HTR-8/SVneo (cell line): ENCODE data around the gene UNC93B1.

Experiments
- DNase-seq: peaks from one replicate; pipeline ENCODE4 v3.0.0; 2011; ENCODE audit warnings: low spot score, mixed read lengths; ENCODE audit not compliant: insufficient read length
- FAIRE-seq: peaks from 2 replicates; lab custom pipeline; 2011; peaks lifted over from hg19 to GRCh38; lab: Jason Lieb, UNC

Gene UNC93B1

GRCh38 chr11:68011051-68011943 is 7.4 kb upstream of the UNC93B1 start:
- no peak for DNase-seq
- no peak for FAIRE-seq

- DNase-seq = peak; percentile 90
- FAIRE-seq = peak; percentile 98
Observed at GRCh38 chr11:68010090-68011041, 6.5 kb upstream of the UNC93B1 start, which contains the start of gene ALDH3B1. Gene ALDH3B1 (plus strand): TSS chr11:68010327. CDS start chr11:68015298, 4,971 bp downstream.

DNA sequence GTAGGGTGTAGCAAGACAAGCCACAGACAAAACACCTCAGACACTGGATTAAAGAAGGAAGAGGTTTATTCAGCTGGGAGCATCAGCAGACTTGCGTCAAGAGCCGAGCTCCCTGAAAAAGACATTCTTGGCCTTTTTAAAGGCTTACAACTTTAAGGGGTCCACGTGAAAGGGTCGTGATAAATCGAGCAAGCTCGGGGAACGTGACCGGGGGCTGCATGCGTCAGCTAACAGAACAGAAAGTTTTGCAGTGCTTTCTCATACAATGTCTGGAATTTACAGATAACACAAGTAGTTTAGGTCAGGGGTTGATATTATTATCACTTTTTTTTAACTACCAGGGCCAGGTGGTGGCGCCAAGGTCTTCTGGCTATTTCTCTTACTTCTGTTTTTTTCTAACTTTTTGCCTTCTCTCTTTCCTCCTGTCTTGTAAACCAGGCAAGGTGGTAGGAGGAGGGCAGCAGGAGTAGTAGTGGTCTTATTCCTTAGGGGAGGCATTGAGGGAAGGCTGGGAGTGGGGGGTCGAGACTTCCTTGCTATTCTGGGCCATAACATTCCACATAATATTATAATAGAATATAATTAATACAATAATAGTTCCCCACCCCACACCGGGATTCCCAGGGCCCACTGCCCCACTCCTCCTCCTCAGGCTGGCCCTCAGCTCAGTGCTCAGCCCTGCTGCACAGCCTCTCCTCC is 5.6 kb upstream of the UNC93B1 start:
- FAIRE-seq (peak; percentile 4), DNase-seq (no peak)

- DNase-seq (no peak), FAIRE-seq (peak; percentile 89)
Observed at GRCh38 chr11:68008381-68009337, 4.8 kb upstream of the UNC93B1 start.

- peak; percentile 52 for FAIRE-seq
- DNase-seq = no peak
Observed at GRCh38 chr11:68007498-68008380, 3.8 kb upstream of the UNC93B1 start.

DNA sequence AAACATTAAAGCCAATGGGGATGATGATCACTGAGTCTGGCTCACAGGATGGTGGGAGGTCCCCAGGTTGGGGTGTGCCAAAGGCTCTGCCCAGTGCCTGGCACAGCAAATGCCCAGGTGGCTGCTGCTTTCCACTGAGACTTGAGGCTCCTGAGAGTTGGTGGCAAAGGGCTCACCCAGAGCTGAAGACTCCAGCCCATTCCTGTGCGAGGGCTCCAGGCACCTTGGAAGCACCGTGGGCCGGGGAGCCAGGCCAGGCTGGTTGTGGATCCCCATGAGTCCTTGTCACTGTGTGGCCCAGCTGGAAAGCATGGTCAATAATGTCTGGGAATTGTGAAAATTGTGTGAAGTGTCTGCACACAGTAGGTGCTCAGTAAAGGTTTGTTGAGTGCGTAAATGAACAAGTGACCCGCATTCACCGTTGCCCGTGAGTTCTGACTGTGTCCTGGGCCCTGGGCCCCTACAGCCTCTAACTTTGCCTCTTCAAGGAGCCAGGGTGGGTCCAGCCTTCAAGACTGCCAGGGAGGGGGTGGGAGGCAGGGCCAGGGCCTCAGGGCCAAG is 2.8 kb upstream of the UNC93B1 start:
- FAIRE-seq (peak; percentile 62), DNase-seq (no peak)

DNA sequence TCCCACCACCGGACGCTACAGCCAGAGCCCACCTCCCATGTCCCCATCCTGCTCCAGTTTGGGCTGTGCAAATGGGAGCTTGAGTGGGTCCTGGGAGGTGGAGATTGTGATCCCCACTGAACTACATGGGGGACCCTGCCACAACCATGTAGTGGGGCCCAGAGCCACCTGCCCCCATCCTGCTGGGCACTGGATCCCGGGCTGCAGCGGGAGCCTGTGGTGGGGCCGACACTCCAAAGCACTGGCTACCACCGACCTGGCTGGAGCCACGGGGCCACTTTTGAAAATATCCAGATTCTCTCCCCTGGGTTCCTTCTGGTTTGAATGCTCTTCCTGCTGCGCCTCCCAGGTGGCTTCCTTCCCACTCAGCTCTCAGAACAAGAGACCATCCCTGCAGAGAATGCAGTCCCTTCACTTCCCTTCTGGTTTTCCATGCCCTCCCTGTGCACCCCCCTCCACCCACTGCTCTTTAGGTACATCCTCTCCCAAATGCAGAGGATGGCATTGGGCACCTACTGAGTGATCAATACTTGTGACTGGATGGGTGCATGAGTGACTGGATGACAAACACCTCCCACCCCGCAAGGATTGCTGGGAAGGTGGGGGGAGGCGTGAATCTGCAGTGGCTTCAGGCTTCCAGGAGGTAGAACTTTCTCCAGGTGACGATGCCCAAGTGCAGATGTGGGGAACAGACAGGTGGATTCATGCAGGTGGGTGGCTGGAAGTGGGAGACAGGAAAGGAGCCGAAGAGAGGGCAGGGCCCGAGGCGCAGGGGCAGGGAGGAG is 846 bp upstream of the UNC93B1 start:
- DNase-seq (no peak), FAIRE-seq (peak; percentile 85)

DNA sequence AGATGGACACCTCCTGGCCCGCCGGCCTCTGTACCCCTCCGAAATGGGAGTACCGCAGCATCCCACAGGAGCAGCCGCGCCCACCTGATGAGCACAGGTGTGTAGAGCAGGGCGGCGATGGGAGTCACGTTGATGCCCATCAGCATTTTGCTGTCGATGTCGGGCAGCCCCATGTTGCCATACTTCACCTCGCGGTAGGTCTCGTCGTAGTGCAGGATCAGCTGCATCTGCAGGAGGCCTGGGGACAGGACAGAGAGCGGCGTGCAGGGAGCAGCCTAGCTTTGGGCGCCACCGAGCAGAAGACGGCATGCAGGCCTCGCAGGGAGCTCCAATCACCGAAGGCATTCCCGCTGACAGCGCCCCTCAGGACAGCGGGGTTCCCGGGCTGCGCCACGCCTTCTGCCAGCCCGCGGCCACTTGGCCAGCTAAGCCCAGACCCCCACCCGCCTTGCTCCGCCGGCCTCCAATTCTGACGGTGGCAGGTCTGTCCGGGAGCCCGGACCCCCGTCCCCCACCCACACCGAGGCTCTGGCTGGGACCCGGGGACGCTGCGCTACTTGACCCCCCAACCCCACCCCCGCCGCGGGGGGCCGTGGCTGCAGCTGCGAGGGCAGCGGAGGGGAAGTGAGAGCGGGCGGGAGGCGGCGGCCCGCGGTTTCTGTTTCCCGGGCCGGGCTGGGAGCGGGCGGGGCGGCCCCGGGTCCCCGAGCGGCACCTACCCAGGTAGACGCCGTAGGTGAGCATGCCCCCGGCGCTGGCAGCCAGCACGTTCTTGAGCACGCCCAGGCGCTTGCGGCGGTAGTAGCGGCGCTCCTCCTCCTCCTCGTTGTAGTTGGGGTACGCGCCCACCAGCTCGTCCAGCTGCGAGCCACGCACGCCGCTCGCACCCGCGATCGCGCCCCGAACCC is 705 bp downstream of the UNC93B1 start:
- peak; percentile 93 for FAIRE-seq
- no peak for DNase-seq

GRCh38 chr11:68002575-68002937 is 1.3 kb downstream of the UNC93B1 start:
- FAIRE-seq = no peak
- DNase-seq = no peak

GRCh38 chr11:67999704-68000103 is 4.2 kb downstream of the UNC93B1 start:
- DNase-seq (no peak), FAIRE-seq (no peak)

DNA sequence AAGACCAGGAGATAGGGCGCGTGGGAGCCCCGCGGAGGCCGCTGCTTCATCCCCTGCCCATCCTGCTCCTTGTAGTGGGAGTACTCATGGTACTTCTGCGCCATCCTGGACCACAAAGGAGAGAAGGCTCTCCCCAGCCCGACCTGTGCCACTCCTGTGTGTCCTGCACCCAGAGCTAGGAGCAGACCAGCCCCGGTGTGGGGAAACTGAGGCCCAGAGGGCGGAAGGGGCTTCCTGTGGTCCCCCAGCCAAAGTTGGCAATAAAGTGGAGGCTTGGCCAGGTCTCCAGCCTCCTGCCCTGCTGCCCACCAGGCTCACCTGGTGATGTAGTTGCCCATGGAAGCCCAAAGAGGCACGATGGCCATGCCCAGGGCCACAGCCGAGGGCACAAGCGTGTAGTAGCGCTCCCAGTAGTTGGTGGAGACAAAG is 4.7 kb downstream of the UNC93B1 start:
- DNase-seq (no peak), FAIRE-seq (no peak)

DNA sequence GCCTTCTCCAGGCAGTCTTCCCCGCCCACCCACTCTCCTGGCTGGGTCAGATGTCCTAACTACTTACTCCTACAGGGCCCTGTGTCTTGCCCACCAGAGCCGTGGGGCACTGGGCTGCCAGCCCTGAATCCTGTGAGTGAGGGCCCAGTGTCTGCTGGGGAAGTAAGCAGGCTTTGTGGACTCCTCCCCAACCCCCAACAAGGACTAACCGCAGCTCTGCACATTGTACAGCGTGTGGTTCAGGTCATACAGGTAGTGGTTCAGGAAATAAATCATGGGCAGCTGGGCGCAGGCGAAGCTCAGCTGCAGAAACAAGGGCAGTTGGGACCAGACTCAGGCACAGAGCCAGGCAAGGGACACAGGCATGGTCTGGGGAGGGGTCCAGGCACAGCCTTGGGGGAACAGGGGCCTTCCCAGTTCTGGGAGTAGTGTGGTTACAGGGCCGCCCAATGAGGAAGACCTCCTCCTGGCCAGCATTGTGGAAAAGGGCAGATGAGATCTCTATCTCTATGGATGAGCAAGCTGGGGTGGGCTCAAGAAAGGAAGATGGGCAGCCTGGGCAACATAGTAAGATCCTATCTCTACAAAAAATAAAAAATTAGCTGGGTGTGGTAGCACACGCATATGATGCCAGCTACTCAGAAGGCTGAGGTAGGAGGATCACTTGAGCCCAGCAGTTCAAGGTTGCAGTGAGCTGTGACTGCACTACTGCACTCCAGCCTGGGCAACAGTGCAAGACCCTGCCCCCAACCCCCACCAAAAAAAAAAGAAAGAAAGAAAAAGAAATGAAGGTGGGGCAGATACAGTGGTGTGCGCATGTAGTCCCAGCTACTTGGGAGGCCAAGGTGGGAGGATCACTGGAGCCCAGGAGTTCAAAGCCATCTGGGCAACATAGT is 5.5 kb downstream of the UNC93B1 start:
- no peak for FAIRE-seq
- DNase-seq = no peak

DNA sequence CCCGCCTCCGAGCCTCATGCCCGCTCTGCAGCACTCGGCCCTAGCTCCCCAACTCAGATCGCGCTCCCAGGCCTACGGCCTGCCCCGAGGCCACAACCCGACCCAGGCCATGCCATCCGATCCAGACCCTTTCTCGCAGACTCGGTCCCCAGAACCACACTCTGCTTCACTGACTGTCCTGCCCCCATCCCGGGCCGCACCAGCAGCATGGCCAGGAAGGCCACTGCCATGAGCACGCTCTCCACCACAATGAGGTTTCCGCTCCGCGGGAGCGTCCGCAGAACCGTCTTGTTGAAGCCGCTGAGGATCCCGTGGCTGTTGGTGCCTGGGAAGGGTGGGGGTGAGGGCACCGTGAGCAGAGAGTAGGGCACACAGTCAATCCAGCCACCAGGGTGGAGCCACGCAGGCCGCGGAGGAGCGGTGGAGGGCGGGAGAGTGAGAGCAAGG is 6.4 kb downstream of the UNC93B1 start:
- no peak for DNase-seq
- no peak for FAIRE-seq

DNA sequence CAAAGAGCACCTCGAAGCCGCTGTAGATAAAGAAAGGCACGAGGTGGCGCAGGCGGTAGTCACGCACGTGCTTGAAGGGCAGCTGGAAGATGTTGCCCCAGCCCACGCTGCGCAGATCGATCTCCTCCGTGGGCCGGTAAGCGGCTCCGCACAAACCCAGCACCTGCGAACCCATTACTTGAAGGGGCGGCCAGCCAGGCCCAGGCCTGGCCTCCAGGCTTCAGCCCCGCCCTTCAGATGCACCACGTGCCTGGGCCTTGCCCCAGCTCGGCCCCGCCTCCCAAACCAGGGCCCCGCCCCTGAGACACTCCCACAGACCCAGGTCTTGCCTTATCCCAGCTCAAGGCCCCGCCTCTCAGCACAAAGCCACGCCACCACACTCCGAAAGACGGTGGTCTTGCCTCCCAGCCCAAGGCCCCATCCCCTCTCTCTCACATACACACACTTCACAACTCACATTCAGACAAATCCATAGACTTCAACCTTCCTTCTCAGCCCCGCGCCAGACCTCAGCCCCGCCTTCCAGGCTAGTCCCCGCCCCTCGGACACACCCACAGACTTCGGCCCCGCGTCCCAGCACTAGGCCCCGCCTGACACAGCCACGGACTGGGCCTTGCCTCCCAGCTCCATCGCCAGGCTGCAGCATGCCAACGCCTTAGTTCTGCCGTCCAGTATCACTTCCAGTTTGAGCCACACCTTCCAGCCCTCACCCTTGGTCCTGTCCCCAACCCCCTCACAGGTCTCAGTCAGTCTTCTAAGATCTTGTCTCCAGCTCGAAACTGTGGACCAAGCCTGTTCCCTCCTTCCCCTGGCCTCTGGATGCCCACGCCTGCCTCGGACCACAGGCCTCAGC is 7.0 kb downstream of the UNC93B1 start:
- no peak for FAIRE-seq
- DNase-seq = no peak
